Naive B cell (primary cell): ENCODE data around the gene IP6K1. TPM values are rescaled to one million over a fixed set of nuclear protein-coding genes. Genes with fewer than 3 reads are reported as not detected.

Source experiments
- ATAC-seq, 2 donors: fragments of 150-1000 bp; cut with Tn5 transposase; 2 replicates each; pipeline ENCODE4 v1.10.0; 2021; ENCODE audit warnings: low read depth in 2 of 2, mild to moderate bottlenecking in 2 of 2, moderate library complexity in 2 of 2
- DNase-seq: peaks from one replicate; pipeline ENCODE4 v3.0.0; 2022
- H3K27ac Mint-ChIP-seq, 6 donors: one replicate each; pipeline ENCODE4 v1.8.0; 2020 to 2022; ENCODE audit warnings: mild to moderate bottlenecking in 6 of 6, mixed read lengths in 6 of 6, moderate library complexity in 5 of 6, inconsistent platforms in 2 of 6
- H3K27me3 Mint-ChIP-seq, 3 donors: one replicate each; pipeline ENCODE4 v1.8.0; 2021 to 2022; ENCODE audit warnings: mixed read lengths in 3 of 3, mild to moderate bottlenecking in 1 of 3
- H3K36me3 Mint-ChIP-seq, 2 donors: one replicate each; pipeline ENCODE4 v1.8.0; 2020 to 2022; ENCODE audit warnings: mixed read lengths in 2 of 2, inconsistent platforms in 1 of 2, mild to moderate bottlenecking in 1 of 2
- H3K4me1 Mint-ChIP-seq, 3 donors: one replicate each; pipeline ENCODE4 v1.8.0; 2020 to 2022; ENCODE audit warnings: mixed read lengths in 3 of 3, inconsistent platforms in 1 of 3, mild to moderate bottlenecking in 1 of 3, moderate library complexity in 1 of 3
- H3K4me3 Mint-ChIP-seq, 8 donors: one replicate each; pipeline ENCODE4 v1.8.0; 2020 to 2022; ENCODE audit warnings: mild to moderate bottlenecking in 8 of 8, mixed read lengths in 8 of 8, moderate library complexity in 8 of 8, inconsistent platforms in 2 of 8
- H3K9me3 Mint-ChIP-seq, 7 donors: one replicate each; pipeline ENCODE4 v1.8.0; 2020 to 2022; ENCODE audit warnings: mixed read lengths in 7 of 7, mild to moderate bottlenecking in 5 of 7, inconsistent platforms in 2 of 7, moderate library complexity in 1 of 7
- polyA plus RNA-seq, 6 donors: library from polyadenylated mRNA; unstranded; fragments of 300-500 nt; fragmentation: Illumina TruSeq; gene quantifications; one replicate each; pipeline ENCODE4 v1.2.3, GENCODE V29; 2021; ENCODE audit warnings: low read depth in 6 of 6

The IP6K1 gene
- polyA plus RNA-seq, 6 donors from 2014 or later: 16.2 to 23.9 (median 21.3) TPM

- peaks cover 16 to 24% (median 20%) of the 10 kb centered on the region in 3 donors for H3K4me1 Mint-ChIP-seq
- H3K27ac Mint-ChIP-seq: no peak overlapping the region
- DNase-seq (no peak), ATAC-seq (no peak)
- H3K36me3 Mint-ChIP-seq: no peaks in the 10 kb centered on the region
- peak overlapping the region in 1 of 8 donors; percentile 47 for H3K4me3 Mint-ChIP-seq
- H3K27me3 Mint-ChIP-seq: no peaks in the 10 kb centered on the region
- H3K9me3 Mint-ChIP-seq: no peaks in the 10 kb centered on the region
Measured at GRCh38 chr3:49714728-49715550, 71.4 kb downstream of the IP6K1 start.

DNA sequence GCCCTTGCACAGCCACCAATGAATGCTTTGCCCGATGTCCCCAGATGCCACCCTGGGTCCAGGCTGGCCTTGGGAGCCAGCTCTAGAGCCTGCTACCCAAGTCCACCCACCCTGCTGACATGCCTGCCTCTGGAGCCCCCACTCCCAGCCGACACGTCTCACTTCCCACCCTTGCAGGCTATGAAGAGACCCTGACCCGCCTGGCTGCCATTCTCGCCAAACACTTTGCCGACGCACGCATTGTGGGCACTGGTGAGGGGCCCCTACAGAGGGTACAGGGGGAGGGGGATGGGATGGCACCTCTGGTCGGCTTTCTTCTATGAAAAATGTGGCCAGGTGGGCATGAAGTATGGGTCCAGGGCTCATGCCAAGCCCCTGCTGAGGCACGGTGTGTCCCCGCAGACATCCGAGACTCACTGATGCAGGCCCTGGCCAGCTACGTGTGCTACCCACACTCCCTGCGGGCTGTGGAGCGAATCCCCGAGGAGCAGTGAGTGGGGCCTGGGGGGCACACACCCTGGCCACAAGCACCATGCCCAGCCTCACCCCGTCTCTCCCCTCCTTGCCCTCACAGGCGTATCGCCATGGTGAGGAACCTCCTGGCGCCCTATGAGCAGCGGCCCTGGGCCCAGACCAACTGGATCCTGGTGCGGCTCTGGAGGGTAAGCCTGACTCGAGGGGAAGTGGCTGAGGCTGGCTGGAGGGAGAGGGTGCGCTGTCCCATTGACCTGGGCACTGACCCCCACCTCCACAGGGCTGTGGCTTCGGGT is 72.8 kb downstream of the IP6K1 start:
- ATAC-seq (no peak), DNase-seq (no peak)
- peak overlapping the region in 1 of 6 donors; percentile 38 for H3K27ac Mint-ChIP-seq
- H3K4me3 Mint-ChIP-seq: no peak overlapping the region
- H3K27me3 Mint-ChIP-seq: no peaks in the 10 kb centered on the region
- no peaks in the 10 kb centered on the region for H3K36me3 Mint-ChIP-seq
- H3K9me3 Mint-ChIP-seq: no peaks in the 10 kb centered on the region
- H3K4me1 Mint-ChIP-seq: peaks cover 2 to 9% (median 8%) of the 10 kb centered on the region in 3 donors

- ATAC-seq: no peak
- DNase-seq: no peak
- peaks cover 3 to 8% (median 7%) of the 10 kb centered on the region in 3 donors for H3K4me1 Mint-ChIP-seq
- H3K4me3 Mint-ChIP-seq: no peak overlapping the region
- H3K27me3 Mint-ChIP-seq: no peaks in the 10 kb centered on the region
- H3K27ac Mint-ChIP-seq: no peak overlapping the region
- H3K9me3 Mint-ChIP-seq: no peaks in the 10 kb centered on the region
- no peaks in the 10 kb centered on the region for H3K36me3 Mint-ChIP-seq
Measured at GRCh38 chr3:49712631-49713317, 73.6 kb downstream of the IP6K1 start.

- ATAC-seq (no peak), DNase-seq (no peak)
- H3K4me3 Mint-ChIP-seq: no peak overlapping the region
- H3K27me3 Mint-ChIP-seq: no peaks in the 10 kb centered on the region
- no peaks in the 10 kb centered on the region for H3K36me3 Mint-ChIP-seq
- peaks cover 3 to 11% (median 6%) of the 10 kb centered on the region in 3 donors for H3K4me1 Mint-ChIP-seq
- peak overlapping the region in 1 of 6 donors; percentile 49 for H3K27ac Mint-ChIP-seq
- H3K9me3 Mint-ChIP-seq: no peaks in the 10 kb centered on the region
Measured at GRCh38 chr3:49712166-49712565, 74.2 kb downstream of the IP6K1 start.

GRCh38 chr3:49711489-49711888 is 74.9 kb downstream of the IP6K1 start:
- ATAC-seq: no peak
- peaks cover 3 to 11% (median 6%) of the 10 kb centered on the region in 3 donors for H3K4me1 Mint-ChIP-seq
- no peak overlapping the region for H3K4me3 Mint-ChIP-seq
- no peak for DNase-seq
- H3K36me3 Mint-ChIP-seq: no peaks in the 10 kb centered on the region
- H3K27ac Mint-ChIP-seq: peak overlapping the region in 1 of 6 donors; percentile 32
- no peaks in the 10 kb centered on the region for H3K9me3 Mint-ChIP-seq
- no peaks in the 10 kb centered on the region for H3K27me3 Mint-ChIP-seq

GRCh38 chr3:49709852-49710251 is 76.5 kb downstream of the IP6K1 start:
- no peak for ATAC-seq
- no peak for DNase-seq
- Mint-ChIP-seq H3K4me1 (peaks cover 3 to 11% (median 6%) of the 10 kb centered on the region in 3 donors), H3K36me3 (no peaks in the 10 kb centered on the region), H3K27me3 (no peaks in the 10 kb centered on the region), H3K4me3 (no peak overlapping the region), H3K9me3 (no peaks in the 10 kb centered on the region), H3K27ac (peak overlapping the region in 2 of 6 donors; percentile 31 to 90)

DNA sequence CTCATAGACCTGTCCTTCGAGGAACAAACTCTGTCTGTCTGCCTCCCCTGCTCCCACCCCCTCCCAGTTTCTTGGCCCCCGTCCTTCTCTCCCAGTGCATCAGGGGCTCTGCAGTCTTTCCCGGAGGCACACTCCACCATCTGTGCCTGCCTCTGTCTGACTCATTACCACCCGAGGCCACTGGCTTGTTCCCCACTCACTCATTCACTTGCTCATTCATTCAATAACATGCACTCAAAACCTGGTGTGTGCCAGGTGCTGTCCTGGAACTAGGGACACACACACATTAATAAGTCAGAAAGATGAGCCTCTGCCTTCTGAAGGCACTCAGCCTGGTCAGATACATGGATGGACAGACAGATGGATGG is 79.2 kb downstream of the IP6K1 start:
- DNase-seq: no peak
- H3K27ac Mint-ChIP-seq: peak overlapping the region in 4 of 6 donors; percentile 13 to 91 (median 64)

DNA sequence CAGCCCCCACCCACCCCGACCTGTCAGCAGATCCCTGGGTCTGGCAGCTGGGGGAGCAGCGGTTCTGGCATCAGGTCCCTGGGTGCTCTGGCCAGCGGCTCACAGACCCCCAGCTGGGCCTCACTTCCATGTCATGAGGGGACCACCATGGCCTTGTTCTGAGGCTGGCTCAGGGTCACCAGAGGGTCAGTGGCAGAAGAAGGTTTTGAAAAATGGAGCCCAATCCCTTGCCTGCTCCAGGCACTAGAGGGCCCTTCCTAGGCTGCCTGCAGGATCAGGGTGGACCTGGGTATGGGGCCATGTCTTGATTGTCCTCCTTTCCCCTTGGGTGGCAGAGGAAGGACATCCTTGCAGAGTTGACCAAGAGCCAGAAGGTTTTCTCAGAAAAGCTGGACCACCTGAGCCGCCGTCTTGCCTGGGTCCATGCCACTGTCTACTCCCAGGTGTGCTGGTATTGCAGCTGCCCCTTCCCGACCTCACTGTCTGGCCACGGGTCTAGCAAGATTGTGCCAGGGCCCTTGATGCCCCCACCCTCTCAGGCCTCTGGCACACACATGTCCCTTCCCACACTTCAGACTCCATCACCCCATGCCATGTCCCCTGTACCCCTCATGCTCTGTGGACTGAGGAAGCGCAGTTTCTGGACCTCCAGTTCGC is 79.8 kb downstream of the IP6K1 start:
- H3K36me3 Mint-ChIP-seq: no peaks in the 10 kb centered on the region
- no peak for ATAC-seq
- H3K27me3 Mint-ChIP-seq: no peaks in the 10 kb centered on the region
- peaks cover under 1 to 16% (median 14%) of the 10 kb centered on the region in 3 donors for H3K4me1 Mint-ChIP-seq
- H3K9me3 Mint-ChIP-seq: no peaks in the 10 kb centered on the region
- no peak overlapping the region for H3K4me3 Mint-ChIP-seq
- no peak for DNase-seq
- H3K27ac Mint-ChIP-seq: peak overlapping the region in 1 of 6 donors; percentile 64

More for the DNA sequence above, 79.2 kb downstream of the IP6K1 start:
- peaks cover 3 to 16% (median 14%) of the 10 kb centered on the region in 3 donors for H3K4me1 Mint-ChIP-seq
- H3K27me3 Mint-ChIP-seq: no peaks in the 10 kb centered on the region
- H3K36me3 Mint-ChIP-seq: no peaks in the 10 kb centered on the region
- H3K9me3 Mint-ChIP-seq: no peaks in the 10 kb centered on the region
- H3K4me3 Mint-ChIP-seq: no peak overlapping the region
- no peak for ATAC-seq

GRCh38 chr3:49705390-49705960 is 80.9 kb downstream of the IP6K1 start:
- Mint-ChIP-seq H3K4me1 (peaks cover 0 to 14% (median 12%) of the 10 kb centered on the region in 3 donors), H3K27ac (no peak overlapping the region), H3K27me3 (no peaks in the 10 kb centered on the region), H3K9me3 (no peaks in the 10 kb centered on the region), H3K4me3 (no peak overlapping the region), H3K36me3 (no peaks in the 10 kb centered on the region)
- DNase-seq (no peak), ATAC-seq (no peak)

DNA sequence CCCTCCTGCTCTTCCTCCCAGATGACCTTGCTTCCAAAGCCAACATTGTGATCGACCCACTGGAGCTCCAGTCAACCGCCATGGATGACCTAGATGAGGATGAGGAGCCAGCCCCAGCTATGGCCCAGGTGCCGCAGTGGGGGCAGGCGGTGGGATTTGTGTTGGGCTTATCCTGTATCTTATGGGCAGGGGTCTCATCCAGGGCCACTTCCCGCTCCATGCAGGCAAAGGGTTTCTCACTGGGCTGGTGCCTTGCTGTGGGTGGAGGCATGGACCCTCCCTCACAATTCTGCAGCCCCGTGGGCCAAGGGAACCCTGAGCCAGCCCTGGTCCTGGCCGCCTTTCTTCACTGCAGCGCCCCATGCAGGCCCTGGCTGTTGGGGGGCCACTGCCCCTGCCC is 81.7 kb downstream of the IP6K1 start:
- no peak overlapping the region for H3K4me3 Mint-ChIP-seq
- no peak overlapping the region for H3K27ac Mint-ChIP-seq
- no peaks in the 10 kb centered on the region for H3K9me3 Mint-ChIP-seq
- H3K36me3 Mint-ChIP-seq: no peaks in the 10 kb centered on the region
- H3K4me1 Mint-ChIP-seq: peaks cover 0 to 14% (median 12%) of the 10 kb centered on the region in 3 donors
- no peak for ATAC-seq
- no peaks in the 10 kb centered on the region for H3K27me3 Mint-ChIP-seq
- no peak for DNase-seq

GRCh38 chr3:49703956-49704355 is 82.4 kb downstream of the IP6K1 start:
- no peaks in the 10 kb centered on the region for H3K27me3 Mint-ChIP-seq
- ATAC-seq: no peak
- H3K4me3 Mint-ChIP-seq: peak overlapping the region in 1 of 8 donors; percentile 60
- no peaks in the 10 kb centered on the region for H3K9me3 Mint-ChIP-seq
- H3K27ac Mint-ChIP-seq: peak overlapping the region in 1 of 6 donors; percentile 67
- H3K4me1 Mint-ChIP-seq: peaks cover 0 to 14% (median 12%) of the 10 kb centered on the region in 3 donors
- no peak for DNase-seq
- no peaks in the 10 kb centered on the region for H3K36me3 Mint-ChIP-seq

DNA sequence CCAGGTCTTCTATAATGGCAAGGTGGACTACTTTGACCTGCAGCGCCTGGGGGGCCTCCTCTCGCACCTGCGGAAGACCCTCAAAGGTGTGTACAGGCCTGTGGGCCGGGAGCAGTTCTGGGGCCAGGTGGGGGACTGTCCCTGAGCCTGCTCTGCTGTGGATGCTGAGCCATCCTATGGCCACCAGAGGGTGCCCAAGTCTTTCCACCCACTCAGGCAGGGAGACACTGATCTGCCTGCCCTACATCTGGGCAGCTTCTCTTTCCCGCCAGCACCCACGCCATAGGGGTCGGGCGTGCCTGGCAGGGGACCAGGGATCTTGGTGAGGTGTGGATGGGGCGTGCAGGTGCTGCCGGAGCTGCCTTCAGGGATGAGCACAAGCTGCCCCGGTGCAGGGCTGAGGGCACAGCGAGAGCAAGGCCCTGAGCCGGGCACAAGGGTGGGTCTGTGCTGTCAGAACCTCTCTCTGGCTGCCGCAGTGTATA is 82.9 kb downstream of the IP6K1 start:
- H3K9me3 Mint-ChIP-seq: no peaks in the 10 kb centered on the region
- peak overlapping the region in 1 of 8 donors; percentile 15 for H3K4me3 Mint-ChIP-seq
- peaks cover 0 to 14% (median 12%) of the 10 kb centered on the region in 3 donors for H3K4me1 Mint-ChIP-seq
- no peaks in the 10 kb centered on the region for H3K36me3 Mint-ChIP-seq
- DNase-seq (peak; percentile 65), ATAC-seq (peak; percentile 98)
- no peaks in the 10 kb centered on the region for H3K27me3 Mint-ChIP-seq
- peak overlapping the region in 2 of 6 donors; percentile 24 to 68 for H3K27ac Mint-ChIP-seq
